Keratinocyte (primary cell): ENCODE measurements around the gene RPH3AL.

Experiments
- CTCF ChIP-seq, 3 experiments: IDR thresholded peaks in 1 of 3; conservative IDR thresholded peaks in 1 of 3; optimal IDR thresholded peaks in 1 of 3; 2 replicates in 2 of 3; 3 replicates in 1 of 3; pipeline versions ENCODE3 to v1.5.1; 2011; ENCODE audit warnings: low read length in 3 of 3, mild to moderate bottlenecking in 3 of 3, moderate library complexity in 2 of 3, control low read depth in 1 of 3, inconsistent platforms in 1 of 3; ENCODE audit not compliant: insufficient read depth in 2 of 3; ENCODE audit errors: extremely low read depth in 1 of 3
- EZH2 ChIP-seq: IDR thresholded peaks from one replicate; pipeline ENCODE4 v1.6.1; 2012; ENCODE audit warnings: inconsistent platforms, mild to moderate bottlenecking, low read length, moderate library complexity

- TF ChIP-seq CTCF (optimal IDR thresholded peaks at IDR 0.05 in 1 of 3, IDR thresholded peaks at IDR 0.05 in 1 of 3, conservative IDR thresholded peaks at IDR 0.05 in 1 of 3; ENCODE audit: extremely low read depth in 1 of 3, insufficient read depth in 2 of 3, low read length in 3 of 3), result no peak
- no peak for TF ChIP-seq EZH2
Observed at GRCh38 chr17:300881-301280, 51.7 kb downstream of the RPH3AL start.
